ENCODE measurements around the gene SUPT5H. TPM values are rescaled to one million over a fixed set of nuclear protein-coding genes. Genes with fewer than 3 reads are reported as not detected.

Gene SUPT5H
- total RNA-seq, 1 donor from 2014 or later, result 48.5 TPM

DNA sequence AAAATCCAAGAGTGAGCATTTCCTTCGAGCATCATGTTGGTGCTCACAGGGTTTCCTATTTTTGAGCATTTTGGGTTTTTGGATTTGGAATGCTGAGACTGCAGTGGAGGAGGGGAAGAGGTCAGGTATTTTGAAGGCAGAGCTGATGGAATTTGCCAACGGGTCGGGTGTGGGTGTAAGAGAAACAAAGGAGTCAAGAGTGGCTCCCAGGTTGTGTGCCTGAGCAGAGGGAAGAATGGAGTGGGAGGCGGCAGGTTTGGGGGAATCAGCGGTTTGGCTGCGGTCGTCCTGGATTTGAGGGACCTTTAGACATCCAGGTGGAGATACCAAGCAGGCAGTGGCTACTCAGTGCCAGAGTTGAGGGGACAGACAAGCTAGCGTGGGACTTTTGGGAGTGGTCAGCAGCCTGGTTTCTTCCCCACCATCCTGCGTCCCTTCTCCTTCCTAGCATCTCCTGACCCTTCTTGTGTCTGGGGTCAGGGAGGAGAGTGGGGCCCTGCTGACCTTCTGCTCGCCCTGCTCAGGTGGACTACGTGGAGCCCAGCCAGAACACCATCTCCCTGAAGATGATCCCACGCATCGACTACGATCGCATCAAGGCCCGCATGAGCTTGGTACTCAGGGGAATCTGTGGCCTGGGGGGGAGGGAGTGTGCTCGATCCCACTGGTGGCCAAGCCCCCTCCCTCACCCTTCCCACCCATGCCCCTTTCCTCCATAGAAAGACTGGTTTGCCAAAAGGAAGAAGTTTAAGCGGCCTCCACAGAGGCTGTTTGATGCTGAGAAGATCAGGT lies 20.8 kb downstream of the SUPT5H start:
- Mint-ChIP-seq H3K27ac (no peak overlapping the region), H3K4me3 (peak overlapping the region; percentile 10), H3K36me3 (peaks cover 44% of the 10 kb centered on the region), H3K4me1 (no peaks in the 10 kb centered on the region), H3K27me3 (ENCODE audit: insufficient read depth, low read depth) (peaks cover 2% of the 10 kb centered on the region), H3K9me3 (no peaks in the 10 kb centered on the region)
- H3K27ac ChIP-seq, result no peak overlapping the region
- no peaks in the 10 kb centered on the region for H3K4me1 ChIP-seq
- no peaks in the 10 kb centered on the region for H3F3A ChIP-seq (ENCODE audit: low read depth)
- TF ChIP-seq CTCF (IDR thresholded peaks at IDR 0.05), result no peak
- TF ChIP-seq EZH2 (IDR thresholded peaks at IDR 0.05), result no peak
- no peak for TF ChIP-seq EZH2phosphoT487 (IDR thresholded peaks at IDR 0.05)
- no peak for DNase-seq (ENCODE audit: low spot score)
- H2AFZ ChIP-seq (replicated peaks), result no peak overlapping the region
- no peak overlapping the region for H3K4me3 ChIP-seq
- H3K4me2 ChIP-seq, result no peak overlapping the region
- H3K79me2 ChIP-seq (ENCODE audit: low read depth), result no peaks in the 10 kb centered on the region
- peaks cover 7% of the 10 kb centered on the region for H4K20me1 ChIP-seq (ENCODE audit: low read depth)
- H3K9ac ChIP-seq, result no peak overlapping the region
- H3K9me3 ChIP-seq (ENCODE audit: low read depth), result no peaks in the 10 kb centered on the region
- H3K27me3 ChIP-seq, result no peaks in the 10 kb centered on the region
- H3K36me3 ChIP-seq, result no peaks in the 10 kb centered on the region

GRCh38 chr19:39467941-39468340 lies 22.6 kb downstream of the SUPT5H start:
- no peak for DNase-seq (ENCODE audit: low spot score)
- Histone ChIP-seq H3K36me3 (no peaks in the 10 kb centered on the region), H2AFZ (replicated peaks) (no peak overlapping the region), H3K27ac (no peak overlapping the region), H3K79me2 (ENCODE audit: low read depth) (no peaks in the 10 kb centered on the region), H3K27me3 (no peaks in the 10 kb centered on the region), H3K9me3 (ENCODE audit: low read depth) (no peaks in the 10 kb centered on the region), H3K9ac (no peak overlapping the region), H3K4me2 (no peak overlapping the region), H4K20me1 (ENCODE audit: low read depth) (peaks cover 6% of the 10 kb centered on the region), H3F3A (ENCODE audit: low read depth) (no peaks in the 10 kb centered on the region), H3K4me1 (no peaks in the 10 kb centered on the region), H3K4me3 (no peak overlapping the region)
- Mint-ChIP-seq H3K9me3 (no peaks in the 10 kb centered on the region), H3K4me1 (no peaks in the 10 kb centered on the region), H3K27me3 (ENCODE audit: insufficient read depth, low read depth) (peaks cover 6% of the 10 kb centered on the region), H3K36me3 (peaks cover 45% of the 10 kb centered on the region), H3K27ac (no peak overlapping the region), H3K4me3 (no peak overlapping the region)
- TF ChIP-seq EZH2phosphoT487 (IDR thresholded peaks at IDR 0.05), result no peak
- TF ChIP-seq EZH2 (IDR thresholded peaks at IDR 0.05), result no peak
- no peak for TF ChIP-seq CTCF (IDR thresholded peaks at IDR 0.05)

DNA sequence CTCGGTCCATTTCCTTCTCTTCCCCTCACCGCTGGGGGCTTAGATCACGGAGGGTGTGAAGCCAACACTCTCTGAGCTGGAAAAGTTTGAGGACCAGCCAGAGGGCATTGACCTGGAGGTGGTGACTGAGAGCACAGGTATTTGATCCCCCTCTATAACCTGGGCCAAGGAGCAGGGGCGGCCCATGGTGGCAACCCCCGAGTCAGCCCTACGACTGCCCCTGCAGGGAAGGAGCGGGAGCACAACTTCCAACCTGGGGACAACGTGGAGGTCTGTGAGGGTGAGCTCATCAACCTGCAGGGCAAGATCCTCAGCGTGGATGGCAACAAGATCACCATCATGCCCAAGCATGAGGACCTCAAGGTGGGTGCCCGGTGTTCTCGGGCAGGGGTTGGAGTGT lies 23.7 kb downstream of the SUPT5H start:
- no peaks in the 10 kb centered on the region for H3F3A ChIP-seq (ENCODE audit: low read depth)
- Mint-ChIP-seq H3K27me3 (ENCODE audit: insufficient read depth, low read depth) (peaks cover 6% of the 10 kb centered on the region), H3K4me1 (no peaks in the 10 kb centered on the region), H3K36me3 (peaks cover 43% of the 10 kb centered on the region), H3K9me3 (no peaks in the 10 kb centered on the region), H3K4me3 (peak overlapping the region; percentile 52), H3K27ac (no peak overlapping the region)
- no peaks in the 10 kb centered on the region for H3K79me2 ChIP-seq (ENCODE audit: low read depth)
- H3K4me1 ChIP-seq, result no peaks in the 10 kb centered on the region
- DNase-seq (ENCODE audit: low spot score), result no peak
- H3K4me3 ChIP-seq, result no peak overlapping the region
- H3K27ac ChIP-seq, result no peak overlapping the region
- H3K36me3 ChIP-seq, result no peaks in the 10 kb centered on the region
- no peak for TF ChIP-seq EZH2 (IDR thresholded peaks at IDR 0.05)
- TF ChIP-seq CTCF (IDR thresholded peaks at IDR 0.05), result no peak
- no peak for TF ChIP-seq EZH2phosphoT487 (IDR thresholded peaks at IDR 0.05)
- H2AFZ ChIP-seq (replicated peaks), result no peak overlapping the region
- H3K9ac ChIP-seq, result no peak overlapping the region
- H4K20me1 ChIP-seq (ENCODE audit: low read depth), result no peaks in the 10 kb centered on the region
- no peak overlapping the region for H3K4me2 ChIP-seq
- no peaks in the 10 kb centered on the region for H3K27me3 ChIP-seq
- no peaks in the 10 kb centered on the region for H3K9me3 ChIP-seq (ENCODE audit: low read depth)

Data from neural progenitor cell (in vitro differentiated cells).